Measurements from ENCODE around the gene PLCB1. TPM values are rescaled to one million over a fixed set of nuclear protein-coding genes. Genes with fewer than 3 reads are reported as not detected.
"Not testable (repeated sequence)": the region's sequence is repeated elsewhere in the genome, so short reads cannot be mapped to it uniquely, and the experiment has no call there.

PLCB1 gene
- total RNA-seq, 1 experiment from 2014 or later, result 11.3 TPM

DNA sequence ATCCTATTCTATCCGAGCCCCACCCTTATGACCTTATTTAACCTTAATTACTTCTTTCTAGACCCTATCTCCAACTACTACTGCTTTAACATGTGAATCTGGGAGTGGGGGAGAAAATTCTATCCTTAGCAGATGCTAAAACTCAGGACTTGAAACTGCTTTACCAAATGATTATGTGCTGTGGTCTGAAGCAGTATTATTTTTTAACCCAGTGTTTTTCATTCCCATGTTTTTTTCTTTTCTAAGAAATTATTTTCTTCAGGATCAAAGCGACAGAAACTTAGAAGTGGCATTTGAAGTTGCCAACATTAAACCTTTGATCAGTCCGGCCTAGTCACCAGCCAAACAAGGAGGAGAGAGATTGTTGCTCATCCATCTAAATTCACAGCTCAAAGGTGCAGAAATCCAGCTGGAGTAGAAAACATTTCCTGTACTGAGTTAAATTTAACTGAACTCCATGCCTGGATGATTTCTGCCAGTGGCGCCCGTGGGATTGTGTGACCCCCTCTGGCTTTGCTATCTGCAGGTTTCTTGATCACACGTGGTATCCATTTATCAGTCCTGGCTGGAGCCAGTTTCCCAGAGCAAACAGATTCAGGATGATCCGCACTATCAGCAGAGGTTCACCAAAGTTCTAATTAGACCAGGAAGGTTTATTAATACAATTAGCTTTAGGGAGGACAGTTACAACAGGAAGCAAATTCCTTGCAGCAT is 300.5 kb downstream of the PLCB1 start (continued):
- no peak for TF ChIP-seq PREB (CRISPR knock-in tag; IDR thresholded peaks at IDR 0.05; ENCODE audit: borderline replicate concordance)

GRCh38 chr20:8433291-8433690 is 301.2 kb downstream of the PLCB1 start:
- POLR2A ChIA-PET, result no interaction called here
- 0 out of 2 replicates have a peak, but pooled peaks have one; percentile 30 for ATAC-seq
- CTCF ChIA-PET, result no interaction called here
- H3K27me3 Mint-ChIP-seq (ENCODE audit: low read depth), result no peaks in the 10 kb centered on the region
- TF ChIP-seq USF1 (CRISPR knock-in tag; IDR thresholded peaks at IDR 0.05), result no peak
- TF ChIP-seq JAZF1 (CRISPR knock-in tag; IDR thresholded peaks at IDR 0.05), result no peak
- peaks cover 31% of the 10 kb centered on the region for H3K4me1 Mint-ChIP-seq
- H3K36me3 Mint-ChIP-seq, result no peaks in the 10 kb centered on the region
- no peak overlapping the region for H3K27ac Mint-ChIP-seq
- no peak for DNase-seq (ENCODE audit: low spot score)
- no peaks in the 10 kb centered on the region for H3K9me3 Mint-ChIP-seq
- H3K4me3 Mint-ChIP-seq, result no peak overlapping the region

DNA sequence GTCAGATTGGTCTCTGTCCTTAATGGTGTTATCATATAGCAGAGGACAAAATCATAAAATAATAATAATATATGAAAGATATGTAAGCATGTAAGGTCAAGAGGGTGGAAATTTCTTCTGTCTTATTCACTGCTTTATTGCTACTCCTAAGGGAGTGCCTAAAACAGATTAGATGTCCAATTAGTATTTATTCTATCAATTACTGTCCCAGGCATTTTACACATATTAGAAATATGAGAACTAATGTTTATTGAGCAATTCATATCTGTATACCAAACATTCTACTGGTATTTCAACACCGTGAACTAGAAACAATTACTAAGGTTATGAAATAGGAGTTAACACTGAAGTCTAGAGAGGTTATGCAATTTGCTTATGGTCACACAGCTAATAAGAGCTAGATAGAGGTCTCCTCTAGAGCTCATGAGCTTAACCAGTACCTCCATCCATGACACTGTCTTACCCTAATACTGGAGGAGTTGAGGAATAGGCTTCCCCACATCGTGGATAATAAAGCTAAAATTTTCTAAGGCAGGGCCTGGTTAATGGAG is 302.3 kb downstream of the PLCB1 start:
- H3K9me3 Mint-ChIP-seq, result no peaks in the 10 kb centered on the region
- no peak for ATAC-seq

DNA sequence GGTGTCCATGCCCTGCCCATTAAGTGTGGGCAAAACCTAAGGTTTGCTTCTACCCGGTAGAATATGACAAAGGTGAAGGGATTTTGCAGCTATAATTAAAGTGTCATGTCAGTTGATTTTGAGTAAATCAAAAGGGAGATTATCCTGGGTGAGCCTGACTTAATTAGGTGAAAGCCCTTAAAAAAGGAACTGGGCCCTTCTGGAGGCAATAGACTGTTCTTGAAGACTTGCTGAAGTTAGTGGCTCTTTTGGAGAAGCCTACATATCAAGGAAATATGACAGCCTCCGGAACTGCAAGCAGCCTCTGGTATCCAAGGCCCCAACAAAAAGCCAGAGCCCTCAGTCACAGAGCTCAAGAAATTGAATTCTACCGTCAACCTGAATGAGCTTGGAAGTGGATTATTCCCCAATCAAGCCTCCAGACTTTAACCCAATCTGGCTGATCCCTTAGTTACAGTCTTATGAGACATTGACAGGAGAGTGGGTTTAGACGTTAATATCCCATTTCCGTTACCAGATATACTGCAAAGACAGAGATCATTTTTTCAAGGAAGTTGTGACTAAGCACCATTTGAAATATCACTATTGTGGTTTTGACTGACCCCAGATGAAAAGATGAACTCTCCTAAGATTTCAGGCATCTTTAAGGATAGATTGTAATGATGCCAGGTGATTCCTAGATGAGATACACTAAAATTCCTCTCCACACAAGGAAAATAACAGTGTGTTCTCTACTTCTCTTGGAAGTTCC is 303.4 kb downstream of the PLCB1 start:
- CTCF ChIA-PET, result interaction anchor here (1.4 kb wide), 1 partner anchor 287 kb away, joined by 3 read pairs; no protein-coding TSS in a partner anchor
- no peak for ATAC-seq
- no peak for DNase-seq (ENCODE audit: low spot score)
- Mint-ChIP-seq H3K4me1 (peaks cover 31% of the 10 kb centered on the region), H3K27ac (no peak overlapping the region), H3K4me3 (no peak overlapping the region), H3K36me3 (no peaks in the 10 kb centered on the region), H3K9me3 (no peaks in the 10 kb centered on the region), H3K27me3 (ENCODE audit: low read depth) (no peaks in the 10 kb centered on the region)
- TF ChIP-seq NFE2L1 (CRISPR knock-in tag; IDR thresholded peaks at IDR 0.05) (no peak), ZNF396 (CRISPR knock-in tag; IDR thresholded peaks at IDR 0.05; ENCODE audit: borderline replicate concordance) (no peak), KAT7 (CRISPR knock-in tag; IDR thresholded peaks at IDR 0.05; ENCODE audit: borderline replicate concordance) (no peak), RELA (CRISPR knock-in tag; IDR thresholded peaks at IDR 0.05; ENCODE audit: borderline replicate concordance) (no peak), CREB1 (CRISPR knock-in tag; IDR thresholded peaks at IDR 0.05) (no peak), ZNF121 (CRISPR knock-in tag; IDR thresholded peaks at IDR 0.05) (no peak), GRHL2 (CRISPR knock-in tag; IDR thresholded peaks at IDR 0.05; ENCODE audit: insufficient replicate concordance, severe bottlenecking) (no peak), CTCF (IDR thresholded peaks at IDR 0.05) (no peak), TEAD4 (CRISPR knock-in tag; IDR thresholded peaks at IDR 0.05) (no peak), NR1H2 (CRISPR knock-in tag; IDR thresholded peaks at IDR 0.05) (no peak), PREB (CRISPR knock-in tag; IDR thresholded peaks at IDR 0.05; ENCODE audit: borderline replicate concordance) (no peak)
- TF ChIP-seq, protein P1, sequence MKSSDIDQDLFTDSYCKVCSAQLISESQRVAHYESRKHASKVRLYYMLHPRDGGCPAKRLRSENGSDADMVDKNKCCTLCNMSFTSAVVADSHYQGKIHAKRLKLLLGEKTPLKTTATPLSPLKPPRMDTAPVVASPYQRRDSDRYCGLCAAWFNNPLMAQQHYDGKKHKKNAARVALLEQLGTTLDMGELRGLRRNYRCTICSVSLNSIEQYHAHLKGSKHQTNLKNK (CRISPR knock-in tag; IDR thresholded peaks at IDR 0.05), result no peak
- POLR2A ChIA-PET, result no interaction called here

More for the DNA sequence above, 302.3 kb downstream of the PLCB1 start:
- DNase-seq (ENCODE audit: low spot score), result no peak
- Mint-ChIP-seq H3K27ac (no peak overlapping the region), H3K4me3 (no peak overlapping the region), H3K36me3 (no peaks in the 10 kb centered on the region), H3K4me1 (peaks cover 31% of the 10 kb centered on the region), H3K27me3 (ENCODE audit: low read depth) (no peaks in the 10 kb centered on the region)
- TF ChIP-seq NR2C2 (CRISPR knock-in tag; IDR thresholded peaks at IDR 0.05) (no peak), PREB (CRISPR knock-in tag; IDR thresholded peaks at IDR 0.05; ENCODE audit: borderline replicate concordance) (no peak), NR1H2 (CRISPR knock-in tag; IDR thresholded peaks at IDR 0.05) (no peak)
- ChIA-PET POLR2A (no interaction called here), CTCF (interaction anchor here (1.4 kb wide), 1 partner anchor 288 kb away, joined by 3 read pairs; no protein-coding TSS in a partner anchor)

DNA sequence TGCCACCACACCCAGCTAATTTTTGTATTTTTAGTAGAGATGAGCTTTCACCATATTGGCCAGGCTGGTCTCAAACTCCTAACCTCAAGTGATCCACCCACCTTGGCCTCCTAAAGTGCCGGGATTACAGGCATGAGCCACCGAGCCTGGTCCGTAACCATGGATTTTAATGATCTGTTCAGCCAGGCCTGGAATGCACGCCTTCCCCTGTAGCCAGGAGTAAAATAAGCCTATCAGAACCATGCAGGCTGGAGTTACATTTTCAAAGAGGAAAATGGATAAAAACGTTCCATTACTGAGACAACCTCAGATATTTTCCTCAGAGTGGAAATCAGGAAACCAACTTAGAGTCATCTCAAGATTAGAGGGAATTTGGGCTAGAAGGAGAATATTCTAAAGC is 304.9 kb downstream of the PLCB1 start:
- DNase-seq (ENCODE audit: low spot score); H3K4me3 Mint-ChIP-seq; ATAC-seq; POLR2A ChIA-PET; H3K36me3 Mint-ChIP-seq; H3K27ac Mint-ChIP-seq; H3K27me3 Mint-ChIP-seq (ENCODE audit: low read depth); H3K9me3 Mint-ChIP-seq; CTCF ChIA-PET: not testable (repeated sequence)
- peaks cover 22% of the 10 kb centered on the region for H3K4me1 Mint-ChIP-seq

All from WTC11 (cell line).